Right lobe of liver (tissue), 6 donors: ENCODE data around the gene AKAP13. TPM values are rescaled to one million over a fixed set of nuclear protein-coding genes. Genes with fewer than 3 reads are reported as not detected.

Experiments
- ATAC-seq, 4 donors: fragments of 200-7000 bp; cut with Tn5 transposase; one replicate each; pipeline ENCODE4 v1.9.1; 2020; ENCODE audit warnings: mild to moderate bottlenecking in 4 of 4, moderate library complexity in 4 of 4
- DNase-seq, 3 donors: peaks; one replicate each; pipeline ENCODE4 v3.0.0-alpha.2; 2020
- H3K27ac ChIP-seq, 3 donors: fragments of 200-600 bp; one replicate each; pipeline ENCODE4 v1.8.0; 2022
- H3K27me3 ChIP-seq, 2 donors: fragments of 200-600 bp; one replicate each; pipeline ENCODE4 v1.8.0; 2022
- H3K36me3 ChIP-seq, 4 donors: fragments of 200-600 bp; sonication (generic) in 1 of 4; one replicate each; pipeline versions ENCODE4 v1.5.1 to v1.8.0; 2017 to 2022; ENCODE audit warnings: control low read depth in 1 of 4
- H3K4me1 ChIP-seq, 4 donors: fragments of 200-600 bp; sonication (generic) in 1 of 4; one replicate each; pipeline versions ENCODE4 v1.5.1 to v1.8.0; 2017 to 2022; ENCODE audit warnings: control low read depth in 1 of 4
- H3K4me3 ChIP-seq, 3 donors: fragments of 200-600 bp; one replicate each; pipeline ENCODE4 v1.8.0; 2022
- H3K9me3 ChIP-seq, 4 donors: fragments of 200-600 bp; sonication (generic) in 1 of 4; one replicate each; pipeline versions ENCODE4 v1.5.1 to v1.8.0; 2017 to 2022; ENCODE audit warnings: control low read depth in 1 of 4
- CTCF ChIP-seq, 4 donors: fragments of 200-600 bp in 3 of 4; fragments of 450-650 bp in 1 of 4; IDR thresholded peaks; one replicate each; pipeline versions ENCODE4 v1.5.1 to v1.8.0; 2016 to 2022; ENCODE audit warnings: antibody characterized with exemption in 4 of 4, mild to moderate bottlenecking in 2 of 4
- POLR2A ChIP-seq: fragments of 450-650 bp; IDR thresholded peaks from one replicate; pipeline ENCODE4 v1.6.1; 2017; ENCODE audit warnings: antibody characterized with exemption, mild to moderate bottlenecking
- WGBS: methylation state at CpG from one replicate; pipeline ENCODE4 v1.1.6; 2018; ENCODE audit warnings: low coverage, low lambda C conversion rate; ENCODE audit not compliant: insufficient coverage; ENCODE audit errors: missing lambda C conversion rate; 5-methylcytosine and 5-hydroxymethylcytosine counted together
- intact Hi-C, 2 donors: fragments of 100-400 bp; cut with DNase I; formaldehyde crosslinking; loops; one replicate each; pipeline versions ENCODE4 v1.11.2 to v1.14.1; 2022
- total RNA-seq, 6 experiments: library from RNA; depleted of rRNA in 2 of 6; stranded (reverse); fragments of >200 nt in 2 of 6; fragmentation: NEBNext Ultra II Directional in 3 of 6; extraction: Animal tissue kit (Norgen Biotek cat#: 25700) in 3 of 6; gene quantifications; one replicate each; pipeline versions ENCODE4 v1.1.0 to v1.2.4, GENCODE V29; 2016 to 2023
- donor health status: DM: no; HTN: yes; CAD: no.
- donor health status: DM: no; HTN: no; CAD: no.
- donor health status: DM: no; HTN: no; CAD: no.
- donor health status: DM: no; HTN: yes; CAD: no.
- donor health status: DM: no; HTN: yes; CAD: no.

Gene AKAP13
- total RNA-seq, 6 experiments from 2014 or later = 50.1 to 73.1 (median 63.9) TPM

DNA sequence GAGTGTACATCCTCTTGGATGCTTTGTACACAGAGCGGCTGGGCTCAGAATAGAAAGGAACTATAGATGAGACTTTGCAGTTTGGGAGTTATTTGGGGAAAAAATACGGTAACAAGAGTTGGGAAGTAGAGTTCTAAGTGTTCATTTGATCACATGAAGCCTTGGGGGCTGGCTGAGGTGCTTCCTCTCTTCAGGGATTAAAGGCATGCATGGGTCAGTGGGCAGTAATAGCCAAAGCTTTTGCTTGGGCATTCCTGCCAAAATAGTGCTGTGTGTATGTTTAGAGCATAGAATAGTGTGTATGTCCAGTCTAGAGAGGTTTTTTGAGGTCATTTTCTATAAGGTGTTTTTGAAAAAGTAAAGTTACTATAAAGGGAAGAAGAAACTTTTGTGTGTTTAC, 12.8 kb downstream of the AKAP13 start:
- no peaks in the 10 kb centered on the region for H3K36me3 ChIP-seq
- no peaks in the 10 kb centered on the region for H3K9me3 ChIP-seq
- H3K4me3 ChIP-seq = no peak overlapping the region
- H3K27ac ChIP-seq = no peak overlapping the region
- no peak for DNase-seq
- 100% methylated on average over 2 of the region's 2 CpGs for WGBS
- intact Hi-C loops = no loop called here
- H3K27me3 ChIP-seq = no peaks in the 10 kb centered on the region
- H3K4me1 ChIP-seq = peaks cover 0 to 16% (median 0%) of the 10 kb centered on the region in 4 donors
- TF ChIP-seq CTCF (IDR thresholded peaks at IDR 0.05) = no peak
- no peak for TF ChIP-seq POLR2A
- ATAC-seq = no peak

DNA sequence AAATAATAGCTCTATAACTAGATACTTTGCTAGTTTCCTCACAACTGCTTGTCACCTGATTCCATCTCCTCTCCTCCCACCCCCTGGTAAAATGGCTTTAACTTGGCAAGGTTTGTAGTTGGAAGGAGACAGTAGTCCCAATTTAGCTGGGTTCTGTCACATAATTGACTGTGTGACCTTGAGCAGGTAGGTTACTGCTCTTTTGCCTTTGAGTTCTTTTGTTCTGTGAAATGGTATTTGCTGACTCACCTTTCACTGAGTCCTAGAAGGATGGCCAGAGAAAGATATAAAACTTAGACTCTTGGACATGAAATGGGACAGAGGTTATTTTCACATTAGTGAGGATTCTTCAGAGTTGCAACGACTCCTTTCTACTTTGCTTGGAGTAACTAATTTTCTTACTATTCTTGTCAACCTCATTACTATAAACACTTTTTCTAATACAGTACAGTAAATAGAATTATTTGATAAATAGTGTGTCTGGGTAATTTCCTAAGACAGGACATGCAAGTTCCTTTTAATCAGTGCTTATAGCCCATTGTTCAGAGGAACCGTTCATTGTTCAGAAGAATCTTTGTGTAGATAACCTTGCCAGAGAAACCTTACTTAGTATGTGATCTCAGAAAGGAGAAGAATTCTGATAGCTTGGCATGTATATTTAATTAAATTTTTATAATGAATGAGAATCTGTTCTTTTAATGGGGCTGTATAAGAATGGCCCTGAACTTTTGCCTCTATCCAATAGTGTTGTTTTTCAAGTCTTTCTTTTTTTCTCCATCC, 14.3 kb downstream of the AKAP13 start:
- Histone ChIP-seq H3K4me3 (no peak overlapping the region), H3K36me3 (no peaks in the 10 kb centered on the region), H3K4me1 (peaks cover 0 to 16% (median 0%) of the 10 kb centered on the region in 4 donors), H3K27ac (no peak overlapping the region), H3K27me3 (no peaks in the 10 kb centered on the region), H3K9me3 (no peaks in the 10 kb centered on the region)
- WGBS = 81% methylated on average over 2 of the region's 2 CpGs
- intact Hi-C loops = no loop called here
- ATAC-seq = peak; percentile 34 to 78 (median 58)
- TF ChIP-seq POLR2A (no peak), CTCF (IDR thresholded peaks at IDR 0.05) (no peak)
- no peak for DNase-seq

DNA sequence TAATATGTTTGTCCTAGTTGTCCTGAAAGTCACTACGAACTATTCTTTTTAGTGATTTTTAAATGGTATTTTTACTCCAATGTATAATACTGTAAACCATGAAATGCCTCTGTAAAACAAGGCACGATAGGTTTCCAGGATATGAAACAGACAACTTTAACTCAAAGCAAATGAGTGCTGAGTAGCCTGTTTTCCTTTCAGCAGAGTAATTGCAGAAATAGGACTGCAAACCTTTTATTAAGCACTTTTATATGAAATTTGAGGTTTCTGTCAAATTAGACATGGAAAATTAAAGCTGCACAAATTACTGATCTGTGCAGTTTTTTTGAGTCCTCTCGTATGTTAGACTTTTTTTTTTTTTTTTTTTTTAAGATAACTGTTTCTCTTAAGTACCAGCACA, 16.2 kb downstream of the AKAP13 start:
- WGBS = 78% methylated on average over 3 of the region's 3 CpGs
- Histone ChIP-seq H3K27me3 (no peaks in the 10 kb centered on the region), H3K27ac (no peak overlapping the region), H3K36me3 (no peaks in the 10 kb centered on the region), H3K4me1 (peaks cover 0 to 16% (median 0%) of the 10 kb centered on the region in 4 donors), H3K9me3 (no peaks in the 10 kb centered on the region), H3K4me3 (no peak overlapping the region)
- no peak for TF ChIP-seq POLR2A
- no peak for TF ChIP-seq CTCF (IDR thresholded peaks at IDR 0.05)
- intact Hi-C loops = no loop called here
- DNase-seq (no peak), ATAC-seq (no peak)

DNA sequence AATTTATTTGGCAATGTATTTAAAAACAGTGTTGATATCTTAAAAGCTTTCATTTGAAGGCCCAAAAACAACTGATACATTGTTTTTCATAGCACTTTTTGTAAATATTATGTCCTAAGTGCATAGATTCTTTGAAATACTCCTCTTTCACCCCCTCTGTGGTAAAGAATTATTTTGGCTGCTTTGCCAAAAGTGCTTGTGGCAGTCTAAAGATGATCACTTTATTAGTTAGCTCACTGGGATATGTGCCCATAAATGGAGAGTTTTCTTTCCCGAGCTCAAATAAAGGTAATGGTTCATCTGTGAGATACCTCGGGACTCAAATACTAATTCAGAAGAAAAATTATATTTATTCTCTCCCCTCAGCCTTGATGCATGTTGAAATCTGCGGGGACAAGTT, 16.7 kb downstream of the AKAP13 start:
- no peaks in the 10 kb centered on the region for H3K9me3 ChIP-seq
- no peak overlapping the region for H3K27ac ChIP-seq
- peaks cover 0 to 16% (median 0%) of the 10 kb centered on the region in 4 donors for H3K4me1 ChIP-seq
- no peaks in the 10 kb centered on the region for H3K36me3 ChIP-seq
- H3K4me3 ChIP-seq = no peak overlapping the region
- ATAC-seq = no peak
- WGBS = 57% methylated on average over 3 of the region's 3 CpGs
- intact Hi-C loops = no loop called here
- no peaks in the 10 kb centered on the region for H3K27me3 ChIP-seq
- DNase-seq = no peak
- TF ChIP-seq POLR2A (no peak), CTCF (IDR thresholded peaks at IDR 0.05) (no peak)
